Body of pancreas (tissue), 4 donors: ENCODE data around the gene SKI.

Source experiments
- POLR2A ChIP-seq, 3 donors: fragments of 450-650 bp; IDR thresholded peaks; one replicate each; pipeline ENCODE4 v1.6.1; 2016; ENCODE audit warnings: antibody characterized with exemption in 3 of 3, mild to moderate bottlenecking in 2 of 3
- TF ChIP-seq, protein P1 (sequence below), 7 experiments: fragments of 450-650 bp in 4 of 7; fragments of 200-600 bp in 3 of 7; sonication (generic) in 3 of 7; IDR thresholded peaks; one replicate each; pipeline ENCODE4 v1.5.1; 2016 to 2019; ENCODE audit warnings: antibody characterized with exemption in 7 of 7

DNA sequence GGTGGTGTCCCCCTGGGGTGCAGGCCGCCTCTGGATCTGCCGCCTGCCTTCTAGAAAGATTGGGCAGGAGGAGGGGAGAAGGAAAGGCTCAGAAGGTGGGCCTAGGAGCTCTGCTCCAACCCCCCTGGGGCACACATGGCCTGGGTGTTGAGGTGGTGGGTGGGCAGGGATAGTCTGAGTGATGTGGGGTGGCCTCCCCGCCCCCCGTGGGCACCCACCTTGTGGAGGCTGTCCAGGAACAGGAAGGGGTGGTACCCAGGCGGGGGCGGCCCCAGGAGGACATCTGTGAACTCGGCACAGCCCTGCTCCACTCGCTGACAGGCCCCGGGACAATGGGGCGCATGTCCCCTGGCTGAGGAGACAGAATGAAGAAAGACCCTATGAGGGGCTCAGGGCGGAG lies 108.4 kb downstream of the SKI start:
- no peak for TF ChIP-seq POLR2A (IDR thresholded peaks at IDR 0.05)
- TF ChIP-seq, protein P1, sequence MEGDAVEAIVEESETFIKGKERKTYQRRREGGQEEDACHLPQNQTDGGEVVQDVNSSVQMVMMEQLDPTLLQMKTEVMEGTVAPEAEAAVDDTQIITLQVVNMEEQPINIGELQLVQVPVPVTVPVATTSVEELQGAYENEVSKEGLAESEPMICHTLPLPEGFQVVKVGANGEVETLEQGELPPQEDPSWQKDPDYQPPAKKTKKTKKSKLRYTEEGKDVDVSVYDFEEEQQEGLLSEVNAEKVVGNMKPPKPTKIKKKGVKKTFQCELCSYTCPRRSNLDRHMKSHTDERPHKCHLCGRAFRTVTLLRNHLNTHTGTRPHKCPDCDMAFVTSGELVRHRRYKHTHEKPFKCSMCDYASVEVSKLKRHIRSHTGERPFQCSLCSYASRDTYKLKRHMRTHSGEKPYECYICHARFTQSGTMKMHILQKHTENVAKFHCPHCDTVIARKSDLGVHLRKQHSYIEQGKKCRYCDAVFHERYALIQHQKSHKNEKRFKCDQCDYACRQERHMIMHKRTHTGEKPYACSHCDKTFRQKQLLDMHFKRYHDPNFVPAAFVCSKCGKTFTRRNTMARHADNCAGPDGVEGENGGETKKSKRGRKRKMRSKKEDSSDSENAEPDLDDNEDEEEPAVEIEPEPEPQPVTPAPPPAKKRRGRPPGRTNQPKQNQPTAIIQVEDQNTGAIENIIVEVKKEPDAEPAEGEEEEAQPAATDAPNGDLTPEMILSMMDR (IDR thresholded peaks at IDR 0.05): no peak
